Dedifferentiated amniotic fluid mesenchymal stem cell (primary cell): Measurements from ENCODE around the gene GALNT7.

Experiments
- DNase-seq: peaks from one replicate; pipeline ENCODE4 v3.0.0-alpha.2; 2016; ENCODE audit errors: extremely low spot score

Gene GALNT7

DNA sequence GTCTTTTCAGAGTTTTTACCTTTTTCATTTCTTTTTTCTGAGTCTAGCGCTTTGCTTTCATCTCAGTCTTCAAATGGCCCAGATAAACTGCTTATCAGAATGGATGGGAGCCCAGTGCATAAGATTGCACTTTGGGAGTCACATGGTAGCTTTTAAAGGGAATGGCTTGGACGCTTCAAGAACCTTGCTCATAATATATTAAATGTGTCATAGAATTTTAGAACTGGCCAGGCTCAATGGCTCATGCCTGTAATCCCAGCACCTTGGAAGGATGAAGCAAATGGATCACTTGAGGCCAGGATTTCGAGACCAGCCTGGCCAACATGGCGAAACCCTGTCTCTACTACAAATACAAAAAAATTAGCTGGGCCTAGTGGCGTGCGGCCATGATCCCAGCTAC is 97.1 kb downstream of the GALNT7 start:
- DNase-seq = no peak

GRCh38 chr4:173267711-173268110 is 99.1 kb downstream of the GALNT7 start:
- no peak for DNase-seq

- no peak for DNase-seq
Observed at GRCh38 chr4:173269280-173269679, 100.7 kb downstream of the GALNT7 start.

DNA sequence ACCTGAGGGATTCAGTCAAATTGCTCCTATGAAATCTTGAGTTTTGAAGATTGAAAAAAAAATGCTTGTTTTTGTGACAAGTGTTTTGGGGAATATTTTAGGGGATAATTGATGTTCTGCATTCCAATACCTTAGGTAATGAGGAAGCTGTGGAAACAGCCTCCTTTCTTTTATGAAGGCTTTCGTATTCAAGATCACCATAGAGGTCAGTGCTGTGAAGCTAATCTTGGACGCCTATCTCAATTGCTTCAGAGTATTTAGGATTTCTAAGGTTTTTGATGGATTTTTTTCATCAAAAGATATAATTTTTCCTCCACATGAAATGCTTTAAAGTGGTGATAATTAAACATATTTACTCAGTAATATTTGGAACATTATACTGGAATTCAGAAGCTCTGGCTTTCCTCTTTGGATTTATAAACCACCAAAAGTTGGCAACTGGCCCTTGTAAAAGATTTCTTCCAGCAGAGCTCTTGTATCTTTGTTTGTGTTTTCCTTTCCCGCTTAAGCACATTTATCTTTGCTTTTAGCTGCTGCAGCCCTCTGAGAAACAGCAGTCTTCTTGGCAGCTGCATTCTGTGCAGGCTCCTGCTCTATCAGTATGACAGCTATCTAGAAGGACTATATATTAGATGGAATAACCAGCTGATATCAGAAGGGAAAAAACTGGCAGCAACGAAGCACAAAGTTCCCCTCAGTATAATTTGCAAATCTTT is 101.9 kb downstream of the GALNT7 start:
- no peak for DNase-seq

DNA sequence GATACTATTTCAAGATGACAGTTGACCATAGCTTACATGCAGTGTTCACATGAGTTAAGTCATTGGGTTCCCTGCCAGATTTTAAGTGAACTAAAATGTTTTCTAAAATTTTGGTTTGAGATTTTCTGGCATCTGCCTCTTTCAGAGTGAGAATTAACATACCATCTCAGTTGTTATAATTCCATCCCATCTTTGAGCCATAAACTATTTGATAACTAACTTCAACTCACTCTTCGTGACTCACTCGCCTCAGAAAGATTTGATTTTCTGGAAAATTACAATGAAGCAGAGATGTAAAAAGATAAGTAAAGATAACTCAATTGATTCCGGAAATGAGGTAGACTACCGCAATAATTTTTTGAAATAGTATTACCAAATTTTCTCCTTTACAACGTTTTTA is 103.7 kb downstream of the GALNT7 start:
- DNase-seq = no peak

DNA sequence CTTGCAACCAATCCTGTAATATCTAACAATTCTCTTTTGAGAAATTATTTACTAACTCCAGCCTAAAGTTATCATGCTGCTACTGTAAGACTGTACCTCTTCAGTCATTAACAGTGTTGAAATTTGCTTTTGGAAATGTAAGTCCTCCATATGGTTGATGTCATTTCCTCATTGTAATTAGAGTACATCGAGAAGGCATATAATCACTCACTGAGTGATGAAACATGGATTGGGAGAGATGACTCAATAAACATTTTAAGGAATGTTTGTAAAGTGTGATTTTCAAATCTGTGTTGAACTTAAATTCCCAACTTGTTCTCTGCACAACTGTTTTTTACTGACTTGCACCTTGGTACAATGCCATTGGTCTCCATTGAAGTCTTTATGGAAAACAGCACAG is 104.4 kb downstream of the GALNT7 start:
- DNase-seq = peak; percentile 33

DNA sequence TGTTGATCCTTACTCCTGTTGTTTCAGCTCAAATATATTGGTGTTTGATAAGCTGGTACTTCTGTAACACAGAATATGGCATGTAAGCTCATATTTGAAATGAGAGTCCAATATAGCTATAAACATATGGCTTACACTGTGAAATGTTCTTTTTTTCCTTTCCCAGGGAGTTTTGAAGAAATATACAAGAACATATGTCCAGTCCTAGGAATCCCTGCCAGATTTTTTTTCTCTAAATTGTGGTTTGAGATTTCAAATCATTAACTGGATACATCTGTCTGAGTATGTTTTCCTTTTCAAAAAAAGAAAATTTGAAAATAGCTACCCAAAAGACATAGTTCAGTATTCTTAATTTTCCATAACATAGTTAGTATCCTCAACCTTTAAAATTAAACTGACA is 105.3 kb downstream of the GALNT7 start:
- DNase-seq = peak; percentile 68

- no peak for DNase-seq
Observed at GRCh38 chr4:173274744-173275143, 106.1 kb downstream of the GALNT7 start.

GRCh38 chr4:173275150-173275549 is 106.5 kb downstream of the GALNT7 start:
- DNase-seq = no peak

DNA sequence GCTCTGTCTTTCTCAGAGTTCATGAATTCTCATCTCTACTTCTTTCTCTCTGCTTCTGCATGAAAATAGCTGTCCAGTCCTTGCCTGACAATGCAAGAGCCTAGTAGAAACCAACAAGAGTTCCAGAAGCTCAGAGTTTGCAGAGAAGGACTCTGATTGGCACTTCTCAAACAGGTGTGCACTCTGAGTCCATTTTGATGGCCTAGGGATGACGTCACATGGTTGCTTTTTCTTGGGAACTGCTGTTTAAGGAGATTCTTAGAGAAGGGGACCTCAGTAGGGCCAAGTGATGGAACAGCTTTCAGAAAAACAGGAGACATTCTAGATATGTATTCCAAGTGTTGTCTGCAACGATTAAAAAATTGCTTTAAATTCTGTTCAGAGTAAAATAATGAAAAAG is 108.7 kb downstream of the GALNT7 start:
- no peak for DNase-seq

GRCh38 chr4:173280998-173281397 is 112.4 kb downstream of the GALNT7 start:
- no peak for DNase-seq

- no peak for DNase-seq
Observed at GRCh38 chr4:173281406-173282255, 113.0 kb downstream of the GALNT7 start.

DNA sequence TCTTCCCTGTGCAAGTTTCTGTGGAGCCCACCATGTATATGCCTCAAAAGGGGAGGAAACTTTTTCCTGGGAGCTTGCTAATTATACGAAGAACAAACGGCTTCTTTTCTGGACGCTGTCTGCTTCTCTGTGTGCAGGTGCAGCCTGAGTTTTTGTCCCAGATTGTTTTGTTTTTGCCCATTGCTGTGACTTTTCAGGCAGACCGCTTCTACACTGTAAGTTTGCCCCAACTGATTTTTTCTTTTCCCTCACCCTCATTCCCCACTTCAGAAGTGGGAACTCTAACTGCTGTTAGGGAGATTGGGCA is 113.6 kb downstream of the GALNT7 start:
- no peak for DNase-seq

DNA sequence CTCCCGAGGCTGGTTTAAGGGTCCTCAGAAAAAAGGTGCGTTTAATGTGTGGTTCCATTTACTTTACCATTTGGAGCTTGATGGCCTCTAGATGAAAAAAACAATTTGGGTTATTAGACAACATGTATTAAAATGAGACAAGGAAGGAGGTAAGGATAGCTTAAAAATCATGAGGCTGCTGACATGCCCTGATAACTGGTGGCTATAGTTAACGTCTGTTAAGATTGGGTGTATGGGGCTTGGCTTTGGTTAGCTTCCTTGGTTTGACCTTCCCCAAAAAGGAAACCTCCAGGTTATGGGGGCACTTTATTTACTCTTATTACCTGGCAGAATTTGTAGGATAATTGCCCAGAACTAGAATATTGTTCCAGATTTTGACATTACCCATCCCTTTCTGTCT is 114.0 kb downstream of the GALNT7 start:
- DNase-seq = no peak

DNA sequence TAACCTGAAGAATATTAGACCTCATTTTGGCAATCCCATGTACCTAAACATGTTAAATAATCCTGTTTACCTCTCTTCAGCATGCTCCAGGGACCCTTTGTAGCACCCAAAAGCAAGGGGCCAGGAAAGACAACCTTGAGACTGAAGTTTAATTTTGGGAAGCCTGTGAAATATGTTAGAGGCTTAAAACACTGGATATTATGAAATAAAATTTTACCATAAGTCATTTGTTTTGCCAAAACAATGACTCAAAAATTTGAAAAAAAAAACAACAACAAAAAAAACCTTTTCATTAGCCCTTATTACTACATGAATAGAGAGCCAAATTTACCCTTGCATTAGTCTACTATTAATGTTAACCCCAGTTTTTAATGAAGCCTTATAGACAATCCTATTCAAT is 115.9 kb downstream of the GALNT7 start:
- DNase-seq = no peak

DNA sequence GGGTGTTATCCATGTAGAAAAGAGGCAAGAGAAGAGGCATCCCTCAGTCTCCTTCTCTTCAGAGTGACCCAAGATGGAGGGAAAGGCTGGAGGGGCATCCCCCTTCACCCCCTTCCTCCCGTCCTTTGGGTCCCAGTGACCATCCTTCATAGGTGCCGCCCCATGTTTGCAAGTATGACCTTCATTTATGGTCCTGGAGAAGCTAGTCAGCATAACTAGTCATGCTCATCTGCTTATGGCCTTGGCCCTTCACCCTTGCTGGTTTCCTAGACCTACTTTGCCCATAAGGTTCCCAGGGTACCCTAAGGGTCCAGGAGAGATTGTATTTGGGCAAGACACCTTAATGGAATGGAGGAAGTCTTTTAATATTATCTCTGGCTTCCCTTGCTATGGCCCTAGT is 118.9 kb downstream of the GALNT7 start:
- DNase-seq = no peak

GRCh38 chr4:173288296-173288695 is 119.7 kb downstream of the GALNT7 start:
- DNase-seq = peak; percentile 55

- DNase-seq = no peak
Observed at GRCh38 chr4:173288698-173289352, 120.2 kb downstream of the GALNT7 start.

DNA sequence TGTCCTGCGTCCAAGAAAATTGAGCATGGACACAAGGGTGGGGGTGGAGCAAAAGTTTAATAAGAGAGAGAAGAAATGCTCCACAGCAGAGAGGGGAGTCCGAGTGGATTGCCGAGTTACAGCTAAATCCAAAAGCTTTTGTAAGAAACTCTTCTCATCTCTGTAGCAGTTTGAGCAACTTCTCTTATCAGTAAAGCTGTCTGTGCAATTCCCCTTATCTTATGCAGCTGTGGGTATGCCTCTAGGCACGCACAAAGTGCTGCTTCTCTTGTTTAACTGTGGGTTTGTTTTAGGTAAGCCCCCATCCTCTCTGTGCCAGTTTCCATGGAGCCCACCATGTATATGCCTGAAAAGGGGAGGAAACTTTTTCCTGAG is 120.7 kb downstream of the GALNT7 start:
- no peak for DNase-seq

- DNase-seq = no peak
Observed at GRCh38 chr4:173291899-173292298, 123.3 kb downstream of the GALNT7 start.

DNA sequence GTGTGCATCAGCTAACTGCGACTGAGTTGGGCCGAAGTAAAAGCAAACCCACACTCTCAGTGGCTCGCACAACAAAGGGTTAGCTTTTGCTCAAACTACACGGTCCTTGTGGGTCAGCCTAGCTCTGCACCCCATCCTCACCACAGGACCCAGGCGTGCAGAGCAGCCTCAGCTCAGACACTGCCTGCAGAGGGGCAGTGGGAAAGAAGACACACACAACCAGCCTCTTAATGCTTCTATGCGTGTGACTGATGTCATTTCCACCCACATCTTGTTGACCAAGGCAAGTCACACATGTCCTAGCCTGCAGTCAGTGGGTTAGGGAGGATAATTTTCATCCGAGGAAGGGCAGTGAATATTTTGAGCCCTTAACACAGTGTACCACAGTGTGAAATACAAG is 125.1 kb downstream of the GALNT7 start:
- DNase-seq = no peak

DNA sequence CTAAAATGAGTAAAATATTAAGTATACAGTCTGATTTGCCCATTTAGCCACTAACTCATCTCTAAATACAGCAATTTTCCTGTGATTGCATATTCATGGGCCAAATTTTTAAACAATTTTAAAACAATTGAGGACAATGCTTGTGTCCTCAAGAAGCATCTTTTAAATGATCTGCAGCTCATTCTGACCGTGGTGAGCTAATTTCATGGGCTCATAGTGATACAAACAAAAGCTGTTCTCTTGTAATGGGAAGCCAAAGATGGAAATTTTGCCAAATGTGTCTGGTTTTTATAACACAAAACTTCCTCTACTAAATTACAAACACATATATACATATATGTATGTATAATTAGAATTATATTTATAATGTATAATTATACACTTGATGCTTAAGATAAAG is 125.8 kb downstream of the GALNT7 start:
- no peak for DNase-seq
